ENCODE measurements around the gene XPA. TPM values are rescaled to one million over a fixed set of nuclear protein-coding genes. Genes with fewer than 3 reads are reported as not detected.

The XPA gene
- total and polyA plus RNA-seq, 2 of the 8 experiments (the other 6 are each of a cell fraction or from before 2014, with no cell fraction given) = 0.24 to 2.6 TPM

DNA sequence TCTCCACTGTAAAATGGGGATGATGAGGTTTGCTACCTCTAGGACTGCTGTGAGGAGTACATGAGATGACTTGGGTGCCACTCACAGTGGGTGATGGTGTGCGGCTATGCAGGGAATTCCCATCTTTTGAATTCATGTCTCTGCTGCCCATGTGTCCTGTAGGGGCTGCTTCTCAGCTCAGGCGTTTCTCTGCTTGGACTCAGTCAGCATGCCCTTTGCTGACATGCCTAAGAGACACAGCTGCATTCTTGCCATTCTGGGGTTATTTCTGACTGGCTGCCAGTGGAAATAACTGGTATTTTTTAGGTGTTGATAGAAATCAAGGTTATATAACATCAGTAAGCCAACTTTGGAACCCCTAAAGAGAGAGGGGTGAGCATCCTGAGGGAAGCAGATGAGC lies 24.3 kb upstream of the XPA start:
- H2BK20ac ChIP-seq (ENCODE audit: low read length) = no peak overlapping the region

More for the DNA sequence above, 24.3 kb upstream of the XPA start:
- Histone ChIP-seq H3K23me2 (ENCODE audit: low read depth, low read length) (no peaks in the 10 kb centered on the region), H3K14ac (ENCODE audit: insufficient read length) (no peak overlapping the region), H4K8ac (ENCODE audit: extremely low read depth, insufficient read depth, low read length) (no peak overlapping the region), H3K23ac (ENCODE audit: insufficient read length) (no peak overlapping the region), H3K4me1 (replicated peaks in 1 of 4; ENCODE audit: control insufficient read depth in 3 of 4, insufficient read depth in 4 of 4, low read length in 3 of 4) (no peaks in the 10 kb centered on the region), H3K79me1 (ENCODE audit: low read depth, low read length) (no peaks in the 10 kb centered on the region), H2AFZ (ENCODE audit: low read length) (no peak overlapping the region), H3K27me3 (replicated peaks in 1 of 4; ENCODE audit: control insufficient read depth in 3 of 4, extremely low read depth in 1 of 4, insufficient read depth in 3 of 4, low read length in 3 of 4) (no peaks in the 10 kb centered on the region), H2BK15ac (ENCODE audit: low read length) (no peak overlapping the region), H3K4me2 (ENCODE audit: insufficient read depth in 1 of 2, low read depth in 2 of 2, low read length in 2 of 2) (no peak overlapping the region), H2BK12ac (ENCODE audit: low read depth, low read length) (no peak overlapping the region), H3K79me2 (ENCODE audit: control insufficient read depth in 1 of 2, insufficient read depth in 2 of 2, low read length in 2 of 2) (no peaks in the 10 kb centered on the region), H3K4me3 (ENCODE audit: extremely low read depth in 1 of 4, insufficient read depth in 2 of 4, low read depth in 3 of 4, low read length in 4 of 4) (no peak overlapping the region), H4K20me1 (replicated peaks in 1 of 2; ENCODE audit: control insufficient read depth in 1 of 2, insufficient read depth in 2 of 2, low read length in 2 of 2) (no peaks in the 10 kb centered on the region), H3K27ac (ENCODE audit: low read depth, low read length) (no peak overlapping the region), H4K91ac (replicated peaks; ENCODE audit: insufficient read length, low read length) (no peak overlapping the region), H2BK120ac (replicated peaks; ENCODE audit: low read depth, low read length) (no peak overlapping the region), H3K9ac (replicated peaks in 1 of 4; ENCODE audit: extremely low read depth in 1 of 4, low read depth in 3 of 4, low read length in 3 of 4) (no peak overlapping the region), H3K4ac (replicated peaks; ENCODE audit: insufficient read length, low read depth, low read length) (no peak overlapping the region), H4K5ac (ENCODE audit: insufficient read length, low read depth, low read length) (no peak overlapping the region), H3K36me3 (ENCODE audit: control insufficient read depth in 2 of 4, insufficient read depth in 4 of 4, low read length in 3 of 4) (no peaks in the 10 kb centered on the region), H3K9me3 (ENCODE audit: insufficient read depth in 2 of 2, low read depth in 1 of 2, low read length in 1 of 2) (no peaks in the 10 kb centered on the region; a peak in 1 of 4 replicates), H2AK5ac (ENCODE audit: low read depth, low read length) (no peak overlapping the region), H3K18ac (ENCODE audit: extremely low read depth, low read length) (no peak overlapping the region), H2BK5ac (ENCODE audit: low read depth, low read length) (no peak overlapping the region), H3K56ac (replicated peaks; ENCODE audit: insufficient read length, low read depth, low read length) (no peak overlapping the region)
- ChIA-PET POLR2A (ENCODE audit: partially characterized antibody) (no interaction called here), CTCF (ENCODE audit: partially characterized antibody) (interaction anchor here (1.0 kb wide), 1 partner anchor 167 kb away, joined by 4 read pairs; no protein-coding TSS in a partner anchor)
- WGBS, 2 experiments (ENCODE audit: extremely low coverage in 1 of 2, insufficient coverage in 1 of 2, insufficient read length in 1 of 2, insufficient replicate concordance in 2 of 2, low coverage in 1 of 2, low lambda C conversion rate in 2 of 2, missing lambda C conversion rate in 1 of 2) = 94% methylated on average over 2 of the region's 2 CpGs; no CpG with 5 or more reads in 1 of the 2 experiments
- no peak for DNase-seq (ENCODE audit: low read depth in 1 of 2, low spot score in 2 of 2)
- TF ChIP-seq YY1 (IDR thresholded peaks at IDR 0.05; ENCODE audit: low read depth, low read length) (no peak), SIRT6 (IDR thresholded peaks at IDR 0.05; ENCODE audit: low read length) (no peak), CTBP2 (IDR thresholded peaks at IDR 0.05; ENCODE audit: borderline replicate concordance, insufficient read depth, insufficient read length, low read length) (no peak), EGR1 (IDR thresholded peaks at IDR 0.05; ENCODE audit: borderline replicate concordance, low read depth, low read length) (no peak), SIN3A (conservative IDR thresholded peaks at IDR 0.05 in 1 of 2, IDR thresholded peaks at IDR 0.05 in 1 of 2; ENCODE audit: low read depth in 1 of 2, low read length in 2 of 2) (no peak), KDM5A (IDR thresholded peaks at IDR 0.05; ENCODE audit: low read length) (no peak), GABPA (IDR thresholded peaks at IDR 0.05; ENCODE audit: borderline replicate concordance, insufficient read depth, low read length) (no peak)
- TF ChIP-seq, protein P1, sequence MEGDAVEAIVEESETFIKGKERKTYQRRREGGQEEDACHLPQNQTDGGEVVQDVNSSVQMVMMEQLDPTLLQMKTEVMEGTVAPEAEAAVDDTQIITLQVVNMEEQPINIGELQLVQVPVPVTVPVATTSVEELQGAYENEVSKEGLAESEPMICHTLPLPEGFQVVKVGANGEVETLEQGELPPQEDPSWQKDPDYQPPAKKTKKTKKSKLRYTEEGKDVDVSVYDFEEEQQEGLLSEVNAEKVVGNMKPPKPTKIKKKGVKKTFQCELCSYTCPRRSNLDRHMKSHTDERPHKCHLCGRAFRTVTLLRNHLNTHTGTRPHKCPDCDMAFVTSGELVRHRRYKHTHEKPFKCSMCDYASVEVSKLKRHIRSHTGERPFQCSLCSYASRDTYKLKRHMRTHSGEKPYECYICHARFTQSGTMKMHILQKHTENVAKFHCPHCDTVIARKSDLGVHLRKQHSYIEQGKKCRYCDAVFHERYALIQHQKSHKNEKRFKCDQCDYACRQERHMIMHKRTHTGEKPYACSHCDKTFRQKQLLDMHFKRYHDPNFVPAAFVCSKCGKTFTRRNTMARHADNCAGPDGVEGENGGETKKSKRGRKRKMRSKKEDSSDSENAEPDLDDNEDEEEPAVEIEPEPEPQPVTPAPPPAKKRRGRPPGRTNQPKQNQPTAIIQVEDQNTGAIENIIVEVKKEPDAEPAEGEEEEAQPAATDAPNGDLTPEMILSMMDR (IDR thresholded peaks at IDR 0.05; ENCODE audit: control extremely low read depth in 1 of 3, insufficient read depth in 1 of 3, low read depth in 1 of 3, low read length in 3 of 3) = no peak
- TF ChIP-seq, protein P2, sequence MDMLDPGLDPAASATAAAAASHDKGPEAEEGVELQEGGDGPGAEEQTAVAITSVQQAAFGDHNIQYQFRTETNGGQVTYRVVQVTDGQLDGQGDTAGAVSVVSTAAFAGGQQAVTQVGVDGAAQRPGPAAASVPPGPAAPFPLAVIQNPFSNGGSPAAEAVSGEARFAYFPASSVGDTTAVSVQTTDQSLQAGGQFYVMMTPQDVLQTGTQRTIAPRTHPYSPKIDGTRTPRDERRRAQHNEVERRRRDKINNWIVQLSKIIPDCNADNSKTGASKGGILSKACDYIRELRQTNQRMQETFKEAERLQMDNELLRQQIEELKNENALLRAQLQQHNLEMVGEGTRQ (IDR thresholded peaks at IDR 0.05; ENCODE audit: low read length) = no peak
- FAIRE-seq = no peak
